ENCODE results near the gene WDR62. TPM values are rescaled to one million over a fixed set of nuclear protein-coding genes. Genes with fewer than 3 reads are reported as not detected.
A peak's percentile ranks its signal among the peaks of the same experiment; 100 is the strongest.

Gene WDR62
- total RNA-seq, 4 donors from 2014 or later: 0.42 to 2.1 (median 1.4) TPM

- Histone ChIP-seq H3K4me1 (peaks cover 0 to 39% (median 19%) of the 10 kb centered on the region in 4 donors), H3K4me3 (no peak overlapping the region), H3K36me3 (peaks cover 0 to 75% (median 3%) of the 10 kb centered on the region in 3 donors), H3K27ac (no peak overlapping the region), H3K9me3 (no peaks in the 10 kb centered on the region), H3K27me3 (no peaks in the 10 kb centered on the region)
- DNase-seq (ENCODE audit: low spot score in 2 of 2): no peak
- TF ChIP-seq POLR2A (IDR thresholded peaks at IDR 0.05) (no peak), EP300 (IDR thresholded peaks at IDR 0.05) (no peak), CTCF (IDR thresholded peaks at IDR 0.05) (no peak)
- WGBS, 2 donors: 93 to 95% methylated on average over 10 of the region's 10 CpGs
These were observed 58.0 kb downstream of the WDR62 start for GRCh38 chr19:36112678-36113077.

GRCh38 chr19:36113425-36113824 is 58.7 kb downstream of the WDR62 start:
- DNase-seq (ENCODE audit: low spot score in 2 of 2): no peak
- Histone ChIP-seq H3K4me1 (peaks cover 0 to 46% (median 21%) of the 10 kb centered on the region in 4 donors), H3K27me3 (no peaks in the 10 kb centered on the region), H3K36me3 (peaks cover 0 to 75% (median 3%) of the 10 kb centered on the region in 3 donors), H3K9me3 (no peaks in the 10 kb centered on the region), H3K27ac (peak overlapping the region in 3 of 4 donors; percentile 83 to 95 (median 94)), H3K4me3 (peak overlapping the region in 2 of 4 donors; percentile 91 to 97)
- 83 to 89% methylated on average over 34 of the region's 34 CpGs for WGBS, 2 donors
- TF ChIP-seq POLR2A (IDR thresholded peaks at IDR 0.05): no peak
- TF ChIP-seq EP300 (IDR thresholded peaks at IDR 0.05): no peak
- TF ChIP-seq CTCF (IDR thresholded peaks at IDR 0.05): no peak

- H3K9me3 ChIP-seq: no peaks in the 10 kb centered on the region
- TF ChIP-seq CTCF (IDR thresholded peaks at IDR 0.05) (peak in 2 of 5 experiments; percentile 12 to 14), POLR2A (IDR thresholded peaks at IDR 0.05) (no peak)
- peaks cover 0 to 48% (median 21%) of the 10 kb centered on the region in 4 donors for H3K4me1 ChIP-seq
- peak overlapping the region; percentile 73 to 95 (median 88) for H3K27ac ChIP-seq
- peaks cover 0 to 75% (median 3%) of the 10 kb centered on the region in 3 donors for H3K36me3 ChIP-seq
- DNase-seq (ENCODE audit: low spot score in 2 of 2): peak in 1 of 2 donors; percentile 22
- peak overlapping the region; percentile 58 to 97 (median 75) for H3K4me3 ChIP-seq
- 9 to 13% methylated on average over 29 to 42 of the region's 48 CpGs for WGBS, 2 donors
- no peaks in the 10 kb centered on the region for H3K27me3 ChIP-seq
These were observed 59.4 kb downstream of the WDR62 start for GRCh38 chr19:36113894-36114720.

GRCh38 chr19:36114721-36115452 is 60.2 kb downstream of the WDR62 start, which contains the start of gene POLR2I:
Gene POLR2I (minus strand): TSS chr19:36114875. CDS start chr19:36114856, 19 bp downstream.
- peak within 1 kb of the TSS; percentile 73 to 95 (median 88) for H3K27ac ChIP-seq
- peak; percentile 99 for DNase-seq (ENCODE audit: low spot score in 2 of 2)
- peaks cover 0 to 72% (median 3%) of the 10 kb centered on the region in 3 donors for H3K36me3 ChIP-seq
- WGBS, 2 donors: 0 to 1% methylated on average over 55 to 60 of the region's 60 CpGs
- H3K9me3 ChIP-seq: no peaks in the 10 kb centered on the region
- peak within 1 kb of the TSS; percentile 58 to 97 (median 75) for H3K4me3 ChIP-seq
- peaks cover 0 to 54% (median 21%) of the 10 kb centered on the region in 4 donors for H3K4me1 ChIP-seq
- peak in 2 of 5 experiments; percentile 34 to 45 for TF ChIP-seq CTCF (IDR thresholded peaks at IDR 0.05)
- peak; percentile 69 to 95 for TF ChIP-seq EP300 (IDR thresholded peaks at IDR 0.05)
- TF ChIP-seq POLR2A (IDR thresholded peaks at IDR 0.05): peak; percentile 56 to 66
- no peaks in the 10 kb centered on the region for H3K27me3 ChIP-seq

Data from tibial nerve (tissue), 4 donors.